Gastroesophageal sphincter (tissue), 4 donors: ENCODE measurements around the gene EXD2. TPM values are rescaled to one million over a fixed set of nuclear protein-coding genes. Genes with fewer than 3 reads are reported as not detected.

Experiments used
- ATAC-seq: fragments of 150-250 bp; one replicate; pipeline ENCODE4 v1.9.1; 2016; ENCODE audit warnings: mild to moderate bottlenecking, moderate library complexity
- H3K27ac ChIP-seq, 4 donors: fragments of 200-600 bp; sonication (generic) in 3 of 4; 1 replicate in 3 of 4; 2 replicates in 1 of 4; pipeline ENCODE4 v1.5.1; 2016 to 2019
- H3K27me3 ChIP-seq: fragments of 200-600 bp; sonication (generic); one replicate; pipeline ENCODE4 v1.5.1; 2019
- H3K36me3 ChIP-seq, 2 donors: fragments of 200-600 bp; sonication (generic); one replicate each; pipeline ENCODE4 v1.5.1; 2019; ENCODE audit warnings: control low read depth in 1 of 2
- H3K4me1 ChIP-seq, 3 donors: fragments of 200-600 bp; sonication (generic); 1 replicate in 2 of 3; 2 replicates in 1 of 3; pipeline ENCODE4 v1.5.1; 2016 to 2019; ENCODE audit warnings: control low read depth in 2 of 3
- H3K4me3 ChIP-seq, 2 donors: fragments of 200-600 bp; sonication (generic); one replicate each; pipeline ENCODE4 v1.5.1; 2019; ENCODE audit warnings: mild to moderate bottlenecking in 1 of 2, moderate library complexity in 1 of 2
- H3K9me3 ChIP-seq, 3 donors: fragments of 200-600 bp; sonication (generic); one replicate each; pipeline ENCODE4 v1.5.1; 2017 to 2019; ENCODE audit warnings: control low read depth in 2 of 3
- EP300 ChIP-seq: sonication (generic); formaldehyde crosslinking; IDR thresholded peaks from one replicate; pipeline ENCODE4 v1.6.1; 2017; ENCODE audit warnings: antibody characterized with exemption, mild to moderate bottlenecking
- POLR2A ChIP-seq, 2 donors: fragments of 450-650 bp; IDR thresholded peaks; one replicate each; pipeline ENCODE4 v1.6.1; 2017; ENCODE audit warnings: antibody characterized with exemption in 2 of 2, mild to moderate bottlenecking in 2 of 2, moderate library complexity in 1 of 2
- POLR2AphosphoS5 ChIP-seq: sonication (generic); formaldehyde crosslinking; IDR thresholded peaks from one replicate; pipeline ENCODE4 v1.6.1; 2017; ENCODE audit warnings: antibody characterized with exemption
- WGBS, 2 donors: methylation state at CpG; one replicate each; pipeline ENCODE4 v1.1.5; 2018; ENCODE audit warnings: low coverage in 1 of 2; 5-methylcytosine and 5-hydroxymethylcytosine counted together
- total RNA-seq, 4 donors: library from RNA; depleted of rRNA; stranded (reverse); fragments of >200 nt; gene quantifications; one replicate each; pipeline ENCODE4 v1.1.0, GENCODE V29; 2016
- TF ChIP-seq, protein P1 (sequence below), 4 experiments: fragments of 200-600 bp in 2 of 4; fragments of 450-650 bp in 2 of 4; sonication (generic) in 1 of 4; IDR thresholded peaks; one replicate each; pipeline ENCODE4 v1.5.1; 2017 to 2019; ENCODE audit warnings: antibody characterized with exemption in 4 of 4, mild to moderate bottlenecking in 2 of 4, moderate library complexity in 2 of 4

The EXD2 gene
- total RNA-seq, 4 donors from 2014 or later: 16.7 to 37.1 (median 25.8) TPM

DNA sequence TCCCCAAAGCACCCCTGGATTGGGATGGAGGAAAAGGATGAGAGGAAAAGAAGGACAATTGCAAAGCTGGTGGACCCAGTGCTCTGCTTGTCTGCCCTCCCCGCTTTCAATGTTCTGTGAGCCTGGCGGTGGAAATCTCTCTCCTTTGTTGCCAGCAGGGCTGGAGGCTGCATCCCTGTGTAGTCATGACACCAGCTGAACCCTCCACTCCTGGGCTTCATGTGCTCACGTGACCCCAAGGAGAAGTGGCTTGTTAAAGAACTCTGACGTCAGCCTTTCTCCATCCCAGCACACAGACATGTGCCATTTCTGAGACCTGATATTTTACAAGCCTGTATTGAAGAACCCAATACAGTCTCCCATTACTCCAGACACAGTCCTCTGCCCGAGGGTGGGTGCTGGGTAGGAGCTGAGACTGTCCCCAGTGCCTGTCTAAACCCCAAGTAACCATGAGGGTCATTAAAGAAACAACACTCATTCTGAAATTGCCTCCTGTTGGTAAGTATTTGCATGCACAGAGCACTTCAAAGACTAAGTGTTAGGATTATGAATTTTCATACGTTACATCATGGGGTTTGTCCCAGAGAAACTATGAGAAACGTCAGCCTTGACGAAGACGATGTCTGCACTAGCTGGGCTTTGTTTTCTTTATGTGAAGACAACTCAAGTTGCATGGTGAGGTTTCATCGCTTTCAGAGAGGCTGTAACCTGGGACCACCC, 90.3 kb downstream of the EXD2 start:
- Histone ChIP-seq H3K27me3 (no peaks in the 10 kb centered on the region), H3K36me3 (no peaks in the 10 kb centered on the region), H3K4me1 (no peaks in the 10 kb centered on the region), H3K27ac (no peak overlapping the region), H3K4me3 (no peak overlapping the region), H3K9me3 (no peaks in the 10 kb centered on the region)
- 80 to 87% methylated on average over 3 to 8 of the region's 10 CpGs for WGBS, 2 donors
- no peak for ATAC-seq
- no peak for TF ChIP-seq EP300
- no peak for TF ChIP-seq POLR2A (IDR thresholded peaks at IDR 0.05)
- no peak for TF ChIP-seq POLR2AphosphoS5
- TF ChIP-seq, protein P1, sequence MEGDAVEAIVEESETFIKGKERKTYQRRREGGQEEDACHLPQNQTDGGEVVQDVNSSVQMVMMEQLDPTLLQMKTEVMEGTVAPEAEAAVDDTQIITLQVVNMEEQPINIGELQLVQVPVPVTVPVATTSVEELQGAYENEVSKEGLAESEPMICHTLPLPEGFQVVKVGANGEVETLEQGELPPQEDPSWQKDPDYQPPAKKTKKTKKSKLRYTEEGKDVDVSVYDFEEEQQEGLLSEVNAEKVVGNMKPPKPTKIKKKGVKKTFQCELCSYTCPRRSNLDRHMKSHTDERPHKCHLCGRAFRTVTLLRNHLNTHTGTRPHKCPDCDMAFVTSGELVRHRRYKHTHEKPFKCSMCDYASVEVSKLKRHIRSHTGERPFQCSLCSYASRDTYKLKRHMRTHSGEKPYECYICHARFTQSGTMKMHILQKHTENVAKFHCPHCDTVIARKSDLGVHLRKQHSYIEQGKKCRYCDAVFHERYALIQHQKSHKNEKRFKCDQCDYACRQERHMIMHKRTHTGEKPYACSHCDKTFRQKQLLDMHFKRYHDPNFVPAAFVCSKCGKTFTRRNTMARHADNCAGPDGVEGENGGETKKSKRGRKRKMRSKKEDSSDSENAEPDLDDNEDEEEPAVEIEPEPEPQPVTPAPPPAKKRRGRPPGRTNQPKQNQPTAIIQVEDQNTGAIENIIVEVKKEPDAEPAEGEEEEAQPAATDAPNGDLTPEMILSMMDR (IDR thresholded peaks at IDR 0.05): no peak

GRCh38 chr14:69282448-69282847, 91.2 kb downstream of the EXD2 start:
- no peaks in the 10 kb centered on the region for H3K27me3 ChIP-seq
- TF ChIP-seq EP300 (no peak), POLR2A (IDR thresholded peaks at IDR 0.05) (no peak), POLR2AphosphoS5 (no peak)
- TF ChIP-seq, protein P1 (IDR thresholded peaks at IDR 0.05): no peak
- no peak for ATAC-seq
- H3K4me3 ChIP-seq: no peak overlapping the region
- 98 to 100% methylated on average over 2 to 5 of the region's 6 CpGs for WGBS, 2 donors
- H3K36me3 ChIP-seq: no peaks in the 10 kb centered on the region
- H3K4me1 ChIP-seq: peaks cover 0 to 8% (median 3%) of the 10 kb centered on the region in 3 donors
- no peak overlapping the region for H3K27ac ChIP-seq
- H3K9me3 ChIP-seq: no peaks in the 10 kb centered on the region

GRCh38 chr14:69284170-69284569, 92.9 kb downstream of the EXD2 start:
- no peak for TF ChIP-seq POLR2AphosphoS5
- TF ChIP-seq EP300: no peak
- TF ChIP-seq, protein P1 (IDR thresholded peaks at IDR 0.05): no peak
- no peak for TF ChIP-seq POLR2A (IDR thresholded peaks at IDR 0.05)
- WGBS, 2 donors: 67 to 85% methylated on average over 1 to 4 of the region's 9 CpGs
- no peak for ATAC-seq
- no peak overlapping the region for H3K4me3 ChIP-seq
- H3K27ac ChIP-seq: no peak overlapping the region
- H3K9me3 ChIP-seq: no peaks in the 10 kb centered on the region
- peaks cover 0 to 22% (median 3%) of the 10 kb centered on the region in 3 donors for H3K4me1 ChIP-seq
- H3K36me3 ChIP-seq: no peaks in the 10 kb centered on the region
- H3K27me3 ChIP-seq: no peaks in the 10 kb centered on the region

- H3K27me3 ChIP-seq: no peaks in the 10 kb centered on the region
- H3K4me1 ChIP-seq: peaks cover 0 to 22% (median 3%) of the 10 kb centered on the region in 3 donors
- H3K9me3 ChIP-seq: no peaks in the 10 kb centered on the region
- H3K27ac ChIP-seq: no peak overlapping the region
- no peak for ATAC-seq
- TF ChIP-seq, protein P1 (IDR thresholded peaks at IDR 0.05): no peak
- no peak for TF ChIP-seq EP300
- TF ChIP-seq POLR2A (IDR thresholded peaks at IDR 0.05): no peak
- no peak for TF ChIP-seq POLR2AphosphoS5
- H3K4me3 ChIP-seq: no peak overlapping the region
- no peaks in the 10 kb centered on the region for H3K36me3 ChIP-seq
- 65 to 79% methylated on average over 5 of the region's 7 CpGs for WGBS, 2 donors
Measured at GRCh38 chr14:69285661-69286255, 94.5 kb downstream of the EXD2 start.
